ENCODE data around the gene HSP90AB1. TPM values are rescaled to one million over a fixed set of nuclear protein-coding genes. Genes with fewer than 3 reads are reported as not detected.

HSP90AB1 gene
- total RNA-seq, 1 donor from 2014 or later = 256 TPM

DNA sequence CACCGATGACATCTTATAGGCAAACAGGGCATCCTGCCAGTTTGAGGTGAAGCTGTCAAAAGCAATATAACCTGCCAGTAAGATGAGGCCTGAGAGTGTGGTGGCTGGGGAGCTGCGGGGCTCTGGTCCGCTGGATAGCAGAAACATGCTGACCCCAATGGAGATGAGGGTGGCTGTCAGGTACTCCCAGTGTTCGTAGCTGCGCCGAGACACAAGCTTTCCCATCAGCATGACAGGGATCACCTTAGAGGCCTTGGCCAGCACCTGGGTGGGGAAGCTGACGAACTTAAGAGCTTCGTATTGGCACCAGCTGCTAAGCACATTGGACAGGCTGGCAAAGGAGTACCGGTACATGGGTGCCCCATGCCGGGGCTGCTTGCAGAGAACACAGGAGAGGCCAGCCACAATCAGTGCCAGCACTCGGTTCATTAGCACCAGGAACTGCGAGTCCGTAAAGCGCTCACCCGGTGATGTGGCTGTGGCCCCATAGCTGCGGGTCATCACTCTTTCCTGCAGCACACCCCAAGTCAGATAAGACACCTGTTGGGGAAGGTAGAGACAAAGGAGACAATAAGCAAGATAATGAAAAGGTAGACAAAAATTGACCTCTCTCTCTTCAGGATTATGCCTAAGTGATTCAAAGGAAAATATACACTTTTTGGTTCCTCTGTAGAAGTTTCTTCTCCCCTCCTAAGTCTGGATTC, 8.4 kb downstream of the HSP90AB1 start:
- no peak for DNase-seq (ENCODE audit: low spot score)

GRCh38 chr6:44255871-44256774, 9.2 kb downstream of the HSP90AB1 start:
- DNase-seq (ENCODE audit: low spot score) = no peak

GRCh38 chr6:44256775-44257024, 9.8 kb downstream of the HSP90AB1 start:
- no peak for DNase-seq (ENCODE audit: low spot score)

GRCh38 chr6:44257025-44257752, 10.3 kb downstream of the HSP90AB1 start, which contains the start of gene SLC35B2:
Gene SLC35B2 (minus strand): TSS chr6:44257528. CDS start chr6:44257410, 118 bp downstream.
- DNase-seq (ENCODE audit: low spot score) = peak; percentile 83

GRCh38 chr6:44257753-44258324, 10.9 kb downstream of the HSP90AB1 start:
- DNase-seq (ENCODE audit: low spot score) = no peak

- DNase-seq (ENCODE audit: low spot score) = no peak
Measured at GRCh38 chr6:44258325-44258863, 11.5 kb downstream of the HSP90AB1 start.

DNA sequence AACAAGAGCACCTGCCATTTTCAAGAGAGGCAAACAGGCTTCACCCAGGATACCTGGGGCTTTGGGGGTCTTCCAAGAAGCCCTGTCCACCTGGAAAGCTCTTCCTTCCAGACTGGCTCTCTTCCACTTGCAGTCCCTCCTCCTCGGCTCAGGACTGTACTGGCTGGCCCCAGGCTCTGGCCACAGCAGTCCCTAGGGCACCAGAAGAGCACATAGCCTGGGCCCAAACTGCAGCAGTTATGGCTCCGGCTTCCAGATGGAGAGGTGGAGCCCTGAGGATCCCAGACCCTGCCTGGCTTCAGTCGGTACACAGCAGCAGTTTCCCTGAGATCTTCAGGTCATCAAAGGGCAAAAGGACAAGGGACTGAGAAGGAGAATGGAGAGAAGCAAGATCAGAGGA, 12.0 kb downstream of the HSP90AB1 start:
- no peak for DNase-seq (ENCODE audit: low spot score)

GRCh38 chr6:44260011-44260410, 13.1 kb downstream of the HSP90AB1 start:
- DNase-seq (ENCODE audit: low spot score) = no peak

DNA sequence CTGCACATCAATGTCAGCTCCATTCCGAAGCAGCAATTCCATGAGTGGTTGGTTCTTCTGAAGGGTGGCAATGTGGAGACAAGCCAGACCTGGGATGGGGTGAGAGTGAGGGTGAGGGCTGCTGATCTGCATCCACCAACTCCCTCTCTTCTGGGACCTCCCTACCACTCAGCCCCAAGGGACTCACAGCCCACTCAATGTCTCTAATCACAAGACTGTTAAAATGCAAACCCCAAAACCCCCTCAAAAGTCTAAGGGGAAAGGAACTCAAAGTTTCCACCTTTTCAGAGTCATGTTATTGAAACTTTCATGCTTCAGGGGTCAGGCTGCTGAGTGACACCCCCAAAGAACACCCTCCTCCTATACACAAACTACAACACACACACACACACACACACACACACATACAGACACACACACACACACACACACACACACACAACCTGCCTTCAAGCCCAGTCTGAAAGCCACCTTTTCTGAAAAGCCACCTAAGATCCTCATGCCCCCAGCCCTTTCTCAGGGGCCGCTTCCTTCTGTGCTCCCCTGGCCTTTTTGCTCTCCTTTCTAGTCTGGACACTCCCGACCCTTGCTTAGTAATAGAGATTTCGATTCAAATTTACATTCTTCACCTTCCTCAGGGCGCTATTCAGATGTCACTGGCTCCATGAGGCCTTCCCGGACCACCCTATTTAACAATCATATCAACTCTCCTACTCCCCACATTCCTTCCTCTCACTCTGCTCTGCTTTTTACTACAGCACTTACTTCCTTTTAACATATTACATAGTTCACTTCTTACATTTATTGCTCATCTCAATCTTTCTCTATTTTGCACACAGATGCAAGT, 13.8 kb downstream of the HSP90AB1 start:
- no peak for DNase-seq (ENCODE audit: low spot score)

GRCh38 chr6:44261581-44261980, 14.7 kb downstream of the HSP90AB1 start:
- DNase-seq (ENCODE audit: low spot score) = no peak

DNA sequence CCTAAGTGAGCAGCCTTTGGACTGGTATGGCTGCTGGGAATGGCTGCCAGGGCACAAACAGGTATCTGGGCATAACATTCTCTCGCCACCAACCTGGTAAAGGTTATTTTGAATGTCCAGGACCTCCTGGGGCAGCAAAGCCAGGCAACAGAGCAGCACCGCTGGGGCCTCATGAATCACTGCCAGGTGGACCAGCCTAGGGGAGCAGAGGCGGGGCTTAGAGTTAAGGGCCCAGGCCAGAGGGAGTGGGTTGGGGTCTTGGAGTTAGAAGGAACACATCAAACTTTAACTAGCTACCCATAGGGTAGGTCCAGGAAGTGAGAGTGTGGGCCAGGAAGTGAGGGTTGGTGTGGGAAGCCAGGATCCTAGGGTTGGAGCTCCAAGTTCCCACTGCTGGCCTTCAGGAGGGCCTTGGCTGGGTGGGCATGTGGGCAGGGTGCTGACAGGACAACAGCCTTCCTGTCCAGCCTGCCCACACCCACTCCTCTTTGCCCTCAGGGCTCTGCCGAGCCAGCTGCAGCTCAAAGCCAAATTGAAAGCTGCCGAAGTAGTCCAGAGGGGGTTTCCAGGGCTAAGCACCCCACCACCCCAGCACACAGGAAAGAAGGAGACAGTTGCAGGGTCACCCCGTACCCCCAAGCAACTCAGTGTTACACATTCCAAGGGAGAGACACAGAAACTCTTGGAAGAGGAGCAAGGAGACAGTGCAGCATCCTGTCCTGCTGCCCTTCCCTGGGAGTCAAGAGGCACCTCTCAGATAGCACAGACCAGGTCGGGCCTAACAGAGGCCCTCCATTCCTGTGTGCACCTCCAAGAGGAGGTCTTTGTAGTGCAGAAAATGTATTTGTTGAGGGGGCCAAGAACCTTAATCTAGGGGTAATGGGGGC, 15.8 kb downstream of the HSP90AB1 start:
- no peak for DNase-seq (ENCODE audit: low spot score)

DNA sequence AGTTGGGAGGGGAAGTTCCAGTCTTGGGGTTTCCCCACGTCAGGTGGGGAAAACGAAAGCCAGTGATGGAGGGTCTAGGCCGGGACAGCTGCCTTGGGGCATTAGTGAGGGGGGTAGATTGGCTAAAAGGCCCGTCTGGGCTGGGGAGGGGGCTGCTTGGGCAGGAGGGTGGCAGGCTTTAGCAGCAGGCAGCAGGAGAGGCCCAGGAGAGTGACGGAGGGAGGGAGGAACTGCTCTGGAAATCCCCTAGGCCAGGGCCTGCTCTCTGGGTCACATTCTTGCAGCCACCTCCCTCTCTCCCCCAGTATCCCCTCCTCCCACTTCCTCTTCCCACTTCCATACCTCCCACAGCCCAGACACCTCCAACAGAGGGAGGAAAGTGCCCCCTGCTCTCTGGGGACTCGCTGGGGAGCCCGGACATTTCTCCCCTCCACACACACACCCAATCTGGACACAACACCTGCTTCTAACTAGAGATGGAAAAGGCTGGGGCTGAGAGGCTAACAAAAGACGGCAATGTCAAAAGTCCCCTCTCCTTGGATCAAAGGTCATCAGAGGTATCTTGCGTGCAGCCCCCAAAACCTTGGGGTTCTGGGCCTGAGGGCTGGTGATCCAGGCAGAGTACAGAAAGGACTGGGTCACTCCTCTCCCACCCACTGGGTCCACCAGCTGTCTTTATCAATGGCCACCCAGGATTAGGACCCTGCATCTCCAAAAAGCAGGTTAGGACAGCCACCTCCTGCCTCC, 16.6 kb downstream of the HSP90AB1 start:
- no peak for DNase-seq (ENCODE audit: low spot score)

DNA sequence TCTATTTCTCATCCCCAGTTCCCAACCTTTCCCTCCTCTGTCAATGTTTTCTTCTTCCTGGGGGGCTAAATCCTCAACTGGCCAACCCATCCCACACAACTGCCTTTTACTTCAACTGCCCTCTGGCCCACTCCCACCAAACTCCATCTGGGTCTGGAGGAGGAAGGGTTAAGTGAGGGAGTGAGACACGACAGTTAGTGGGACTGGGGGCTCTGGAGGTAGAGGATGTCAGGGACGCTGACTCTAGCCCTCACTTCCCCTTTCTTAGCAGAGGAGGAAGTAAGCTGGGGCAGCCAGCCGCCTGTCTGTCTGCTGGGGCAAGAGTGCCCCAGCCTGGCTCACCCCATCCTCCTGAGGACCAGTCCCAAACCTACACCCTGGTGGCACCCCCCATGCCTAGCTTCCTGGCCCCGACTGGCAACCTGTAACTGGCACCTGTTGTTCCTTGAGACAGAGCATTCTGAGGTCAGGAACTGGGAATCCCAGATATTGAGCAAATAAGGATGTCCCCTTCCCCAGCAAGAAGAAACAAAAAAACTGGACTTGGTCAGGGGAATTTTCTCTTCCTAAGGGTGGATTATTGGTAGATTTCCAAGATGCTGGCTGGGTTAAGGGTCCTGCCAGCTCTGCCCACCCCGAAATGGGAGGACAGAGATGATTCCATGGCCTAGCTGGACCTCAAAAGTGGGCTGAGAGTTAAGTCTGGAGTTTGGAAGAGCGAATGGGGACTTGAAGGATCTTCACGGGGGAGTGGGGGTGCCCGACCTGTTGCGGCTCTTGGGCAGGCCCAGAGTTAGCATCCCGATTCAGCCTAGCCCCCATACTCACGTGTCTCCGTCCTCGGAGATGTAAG, 17.5 kb downstream of the HSP90AB1 start:
- no peak for DNase-seq (ENCODE audit: low spot score)

DNA sequence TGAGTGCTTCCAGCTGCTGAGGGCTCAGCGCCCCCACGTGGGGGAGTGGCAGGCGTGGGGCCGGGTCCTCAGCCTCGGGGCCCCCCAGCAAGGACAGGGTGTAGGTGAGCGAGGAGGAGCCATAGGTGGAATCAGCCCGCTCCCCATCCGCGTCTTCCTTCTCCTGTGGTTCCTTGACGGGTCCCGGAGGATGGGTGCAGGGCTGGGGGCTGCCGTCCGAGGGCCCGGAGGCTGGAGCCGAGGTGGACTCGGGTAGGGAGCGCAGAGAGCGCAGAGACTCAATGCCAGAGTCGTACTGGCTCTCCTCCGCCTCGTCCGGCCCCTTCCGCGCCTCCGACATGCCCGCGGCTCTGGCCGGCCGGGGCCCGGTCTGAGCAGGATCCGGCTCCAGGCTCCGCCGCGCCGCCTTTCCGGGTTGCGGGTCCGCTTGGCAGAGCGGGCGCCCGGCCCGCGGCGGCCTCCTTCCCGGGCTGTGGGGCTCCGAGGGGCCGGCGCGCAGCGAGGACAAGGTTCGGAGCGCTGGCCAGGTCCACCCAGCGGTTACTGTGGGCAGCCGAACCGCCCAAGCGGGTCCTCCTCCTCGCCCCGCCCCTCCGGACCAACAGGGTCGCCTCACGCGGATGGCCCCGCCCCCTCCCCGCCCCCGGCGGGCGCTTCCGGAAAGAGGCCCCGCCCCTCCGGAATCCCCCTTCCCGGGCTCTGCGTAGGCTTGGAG, 18.3 kb downstream of the HSP90AB1 start, which contains the start of gene NFKBIE:
TSS of gene NFKBIE (minus strand) at position 545 of the 715 bp plus-strand sequence. CDS start at position 340, 205 bp downstream.
- peak; percentile 94 for DNase-seq (ENCODE audit: low spot score)

DNA sequence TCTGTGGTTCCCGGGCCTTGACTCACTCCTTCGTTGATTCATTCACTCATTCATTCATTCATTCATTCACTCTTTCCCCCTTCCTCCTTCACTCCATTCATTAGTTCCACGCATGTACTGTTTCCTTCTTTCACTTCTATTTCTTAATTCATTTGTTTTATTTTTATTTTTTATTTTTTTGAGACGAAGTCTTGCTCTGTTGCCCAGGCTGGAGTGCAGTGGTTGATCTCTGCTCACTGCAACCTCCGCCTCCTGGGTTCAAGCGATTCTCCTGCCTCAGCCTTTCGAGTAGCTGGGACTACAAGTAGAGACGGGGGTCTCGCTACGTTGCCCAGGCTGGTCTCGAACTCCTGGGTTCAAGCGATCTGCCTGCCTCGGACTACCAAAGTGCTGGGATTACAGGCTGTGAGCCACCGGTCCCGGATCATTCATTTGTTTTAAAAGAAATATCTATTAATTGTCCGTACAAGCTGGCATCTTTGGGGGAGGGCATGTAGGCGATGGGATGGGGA, 18.9 kb downstream of the HSP90AB1 start:
- no peak for DNase-seq (ENCODE audit: low spot score)

GRCh38 chr6:44266347-44266746, 19.4 kb downstream of the HSP90AB1 start:
- no peak for DNase-seq (ENCODE audit: low spot score)

DNA sequence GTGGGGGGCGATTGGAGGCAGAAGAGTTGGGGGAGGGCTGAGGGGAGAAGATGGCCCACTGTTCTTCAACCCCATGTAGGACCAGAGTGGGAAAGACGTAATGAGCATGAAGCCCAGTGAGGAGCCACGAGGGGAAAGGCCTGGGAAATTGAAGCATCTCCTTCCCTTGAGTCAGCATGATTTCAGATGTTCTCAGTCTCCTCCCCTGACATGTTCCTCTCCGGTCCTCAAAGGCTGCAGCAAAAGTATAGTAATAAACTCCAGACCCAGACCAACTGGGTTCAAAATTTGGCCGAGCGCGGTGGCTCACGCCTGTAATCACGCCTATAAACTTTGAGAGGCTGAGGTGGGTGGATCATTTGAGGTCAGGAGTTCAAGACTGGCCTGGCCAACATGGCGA, 20.4 kb downstream of the HSP90AB1 start:
- no peak for DNase-seq (ENCODE audit: low spot score)

Data from umbilical cord (tissue), 2 donors.